GM19438 (cell line): ENCODE data around the gene RPTOR.

ENCODE experiments used
- ATAC-seq: cut with Tn5 transposase; IDR thresholded peaks from one replicate; pipeline ENCODE4 v1.9.1; 2021; ENCODE audit warnings: low read depth; ENCODE audit not compliant: unreplicated experiment

RPTOR gene

GRCh38 chr17:80879723-80880647 lies 335.3 kb downstream of the RPTOR start:
- ATAC-seq, result no peak

GRCh38 chr17:80880648-80880985 lies 336.0 kb downstream of the RPTOR start:
- no peak for ATAC-seq

- ATAC-seq, result no peak
Measured at GRCh38 chr17:80881306-80881705, 336.7 kb downstream of the RPTOR start.

DNA sequence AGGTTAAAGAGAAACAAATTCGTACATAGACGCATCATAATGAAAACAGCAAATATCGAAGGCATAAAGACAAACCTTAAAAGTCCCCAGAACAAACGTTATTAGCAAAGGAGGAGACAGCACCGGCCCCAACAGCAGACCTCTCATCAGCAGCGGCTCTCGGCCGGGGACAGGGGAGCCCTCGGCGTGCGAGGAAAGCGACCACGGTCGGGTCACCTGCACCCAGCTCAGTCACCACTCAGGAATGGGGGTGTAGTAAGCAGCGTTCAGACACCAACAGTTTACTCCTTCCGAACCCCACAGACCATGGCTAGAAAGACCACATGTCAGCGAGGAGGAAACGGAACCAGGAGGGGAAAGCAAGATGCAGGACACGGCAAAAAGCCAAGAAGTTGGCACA lies 337.7 kb downstream of the RPTOR start:
- no peak for ATAC-seq

GRCh38 chr17:80882926-80883685 lies 338.5 kb downstream of the RPTOR start:
- no peak for ATAC-seq

DNA sequence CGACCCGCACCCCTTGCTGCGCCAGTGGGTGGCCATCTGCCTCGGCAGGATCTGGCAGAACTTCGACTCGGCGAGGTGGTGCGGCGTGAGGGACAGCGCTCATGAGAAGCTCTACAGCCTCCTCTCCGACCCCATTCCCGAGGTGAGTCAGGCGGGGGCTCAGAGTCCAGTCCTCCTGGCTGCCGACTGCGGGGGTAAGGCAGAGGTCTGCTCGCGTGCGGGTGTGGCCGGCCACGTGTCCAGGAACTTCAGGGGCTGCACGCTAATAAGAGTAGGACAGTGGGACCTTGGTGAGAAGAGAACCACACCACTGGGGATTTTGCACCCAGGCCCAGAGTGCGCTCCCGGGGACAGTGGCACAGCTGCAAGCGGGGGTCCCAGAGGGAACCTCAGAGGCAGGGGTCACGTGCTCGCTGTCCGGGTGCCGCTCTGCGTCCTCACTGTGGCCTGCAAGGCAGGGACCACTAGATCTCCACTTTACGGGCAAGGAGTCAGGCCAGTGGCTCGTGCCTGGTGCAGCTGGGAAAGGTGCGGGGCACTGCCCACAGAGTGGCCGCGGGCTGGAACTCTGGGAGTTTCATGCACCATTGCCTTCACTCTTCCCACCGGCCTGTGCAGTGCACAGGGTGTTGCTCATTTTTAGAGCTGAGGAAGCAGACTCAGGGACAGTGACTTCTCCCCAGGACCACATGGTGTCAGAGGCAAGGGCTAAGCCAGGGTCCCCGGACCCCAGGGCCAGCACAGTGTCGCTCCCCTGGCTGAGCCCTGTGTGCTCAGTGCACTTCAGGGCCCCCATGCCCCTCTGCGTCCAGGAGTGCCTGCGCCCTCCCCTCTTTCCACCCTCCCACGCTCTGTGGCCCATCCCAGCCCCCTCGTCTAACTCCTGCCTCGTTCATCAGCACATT lies 339.4 kb downstream of the RPTOR start:
- ATAC-seq, result no peak

DNA sequence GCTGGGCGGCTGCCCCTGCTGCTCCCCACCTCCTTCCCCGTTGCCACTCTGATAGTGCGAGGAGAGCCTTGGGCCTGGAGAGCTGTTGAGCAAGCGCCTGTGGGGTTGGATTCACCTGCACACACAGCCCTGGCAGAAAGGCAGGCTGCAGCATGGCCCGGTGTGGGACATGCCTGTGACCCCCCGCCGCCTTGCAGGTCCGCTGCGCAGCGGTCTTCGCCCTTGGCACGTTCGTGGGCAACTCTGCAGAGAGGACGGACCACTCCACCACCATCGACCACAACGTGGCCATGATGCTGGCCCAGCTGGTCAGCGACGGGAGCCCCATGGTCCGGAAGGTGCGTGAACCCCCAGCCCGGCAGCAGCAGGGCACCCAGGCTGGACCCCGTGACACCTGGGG lies 340.2 kb downstream of the RPTOR start:
- no peak for ATAC-seq

DNA sequence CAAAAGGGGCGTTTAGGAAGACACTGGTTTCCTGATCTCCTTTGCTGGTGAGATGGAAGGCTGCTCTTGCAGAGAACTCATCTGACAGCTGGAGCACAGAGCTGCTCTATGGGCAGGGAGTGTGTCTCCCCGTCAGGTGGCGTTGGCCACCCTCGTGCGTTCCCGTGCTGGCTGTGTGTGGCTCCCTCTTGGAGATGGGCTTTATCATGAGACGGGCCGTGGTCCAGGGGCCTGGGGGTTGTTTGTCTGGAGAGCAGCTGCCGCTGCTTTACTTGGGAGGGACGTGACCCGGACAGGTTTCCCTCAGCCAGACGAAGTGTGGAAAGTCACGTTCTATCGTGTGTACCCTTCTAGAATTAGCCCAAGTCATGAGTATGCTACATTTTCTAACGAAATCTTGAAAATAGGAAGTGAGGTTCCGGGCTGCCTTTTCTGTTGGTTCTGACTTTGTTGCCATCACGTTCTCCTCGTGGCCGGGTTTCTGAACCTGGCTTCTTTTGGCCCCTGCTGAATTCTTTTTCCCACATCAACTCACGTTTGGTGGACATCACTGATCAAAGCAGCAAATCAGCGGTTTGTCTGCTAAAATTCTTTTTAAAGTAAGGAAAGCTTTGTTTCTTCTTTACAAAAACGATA lies 341.4 kb downstream of the RPTOR start:
- ATAC-seq, result no peak

- no peak for ATAC-seq
Measured at GRCh38 chr17:80886641-80887573, 342.3 kb downstream of the RPTOR start.

DNA sequence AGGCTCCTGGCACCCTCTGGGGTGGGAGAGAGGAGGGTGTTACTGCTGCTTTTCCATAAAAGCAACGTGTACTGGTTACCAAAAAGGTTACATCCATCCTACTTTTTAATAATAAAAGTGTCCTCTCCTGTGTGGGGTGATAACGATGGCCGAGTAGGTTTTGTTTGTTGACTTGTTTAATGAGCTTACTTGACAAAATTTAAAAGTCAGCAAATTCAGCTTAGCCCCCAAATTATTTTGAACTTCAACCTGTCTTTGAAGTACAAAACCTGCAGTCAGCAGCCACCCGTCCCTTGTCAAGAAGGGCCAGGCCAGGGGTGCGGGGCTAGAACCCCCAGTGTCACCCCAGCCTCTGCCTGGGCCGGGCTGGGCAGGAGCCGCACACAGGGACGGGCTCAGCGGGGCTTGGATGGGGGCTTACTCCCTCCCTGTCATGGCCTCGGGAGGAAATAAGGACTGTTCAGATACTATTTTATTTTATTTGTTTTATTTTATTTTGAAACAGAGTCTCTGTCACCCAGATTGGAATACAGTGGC lies 343.1 kb downstream of the RPTOR start:
- ATAC-seq, result no peak

DNA sequence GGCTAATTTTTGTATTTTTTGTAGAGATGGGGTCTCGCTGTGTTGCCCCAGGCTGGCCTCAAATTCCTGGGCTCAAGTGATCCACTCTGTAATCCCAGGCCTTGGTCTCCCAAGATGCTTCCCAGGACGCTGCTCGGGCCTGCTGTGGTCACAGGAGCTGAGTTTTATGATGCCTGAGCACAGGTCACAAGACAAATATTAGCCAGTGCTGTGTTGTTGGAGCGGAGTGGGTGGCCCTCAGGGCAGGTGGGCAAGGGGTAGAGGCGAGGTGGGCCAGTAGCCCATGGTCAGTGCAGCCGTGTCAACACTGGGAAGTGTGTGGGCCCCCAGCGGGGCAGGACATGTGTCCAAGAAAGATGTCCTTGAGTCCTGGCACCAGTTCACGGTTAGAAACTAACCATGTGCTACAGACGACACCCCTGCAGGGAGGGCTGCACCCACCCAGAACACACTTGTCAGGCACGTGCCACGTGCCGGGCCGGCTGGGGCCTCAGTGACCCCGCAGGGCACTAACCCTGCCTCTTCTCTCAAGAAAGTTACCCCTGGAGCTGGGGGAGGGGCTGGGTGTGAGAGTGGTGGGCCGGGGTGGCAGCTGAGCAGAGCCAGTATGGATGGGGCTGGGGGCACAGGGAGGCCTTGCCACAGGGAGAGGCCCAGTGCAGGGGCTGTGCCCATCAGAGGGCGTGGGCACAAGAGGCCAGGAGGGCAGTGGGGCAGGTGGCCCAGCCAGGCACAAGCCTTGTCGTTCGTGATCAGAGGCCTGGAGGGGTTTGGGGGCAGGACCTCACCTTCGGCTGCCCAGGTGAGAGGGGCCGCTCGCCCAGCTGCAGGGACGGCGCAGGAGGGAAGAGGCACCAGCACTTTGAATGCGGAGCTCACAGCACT lies 343.9 kb downstream of the RPTOR start:
- ATAC-seq, result no peak

DNA sequence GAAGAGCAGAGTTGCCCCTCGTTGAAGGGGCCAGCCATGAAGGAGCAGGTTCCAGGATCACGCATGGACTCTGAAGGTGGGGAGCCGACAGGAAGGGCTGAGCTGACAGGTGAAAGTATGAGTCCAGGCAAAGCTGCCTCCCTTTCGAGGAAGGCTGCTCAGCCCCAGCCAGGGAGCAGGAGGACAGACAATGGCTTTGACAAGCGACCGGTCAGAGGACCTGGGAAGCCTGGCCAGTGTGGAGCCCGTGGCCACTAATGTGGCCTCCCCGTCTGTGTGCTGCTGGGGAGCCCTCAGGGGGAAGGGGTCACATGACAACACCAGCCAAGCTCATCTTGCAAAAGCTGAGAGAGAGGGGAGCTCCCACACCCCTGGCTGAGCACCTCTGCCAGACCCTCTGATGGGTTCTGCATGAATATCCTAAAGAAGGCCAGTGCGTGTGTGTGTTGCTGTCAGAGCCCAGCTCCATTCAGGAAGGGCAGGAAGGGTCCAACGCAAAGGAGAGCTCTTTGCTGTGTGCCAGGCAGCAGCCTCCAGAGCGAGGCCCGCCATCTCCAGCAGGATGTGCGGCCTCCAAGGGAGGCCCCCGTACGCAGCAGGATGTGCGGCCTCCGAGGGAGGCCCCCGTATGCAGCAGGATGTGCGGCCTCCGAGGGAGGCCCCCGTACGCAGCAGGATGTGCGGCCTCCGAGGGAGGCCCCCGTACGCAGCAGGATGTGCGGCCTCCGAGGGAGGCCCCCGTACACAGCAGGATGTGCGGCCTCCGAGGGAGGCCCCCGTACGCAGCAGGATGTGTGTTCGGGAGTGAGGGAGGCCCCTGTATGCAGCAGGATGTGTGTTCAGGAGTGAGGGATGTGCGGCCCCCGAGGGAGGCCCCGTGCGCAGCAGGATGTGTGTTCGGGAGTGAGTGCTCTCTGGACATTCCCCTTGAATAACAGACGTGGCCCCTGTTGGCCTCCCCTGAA lies 344.9 kb downstream of the RPTOR start:
- ATAC-seq, result no peak

DNA sequence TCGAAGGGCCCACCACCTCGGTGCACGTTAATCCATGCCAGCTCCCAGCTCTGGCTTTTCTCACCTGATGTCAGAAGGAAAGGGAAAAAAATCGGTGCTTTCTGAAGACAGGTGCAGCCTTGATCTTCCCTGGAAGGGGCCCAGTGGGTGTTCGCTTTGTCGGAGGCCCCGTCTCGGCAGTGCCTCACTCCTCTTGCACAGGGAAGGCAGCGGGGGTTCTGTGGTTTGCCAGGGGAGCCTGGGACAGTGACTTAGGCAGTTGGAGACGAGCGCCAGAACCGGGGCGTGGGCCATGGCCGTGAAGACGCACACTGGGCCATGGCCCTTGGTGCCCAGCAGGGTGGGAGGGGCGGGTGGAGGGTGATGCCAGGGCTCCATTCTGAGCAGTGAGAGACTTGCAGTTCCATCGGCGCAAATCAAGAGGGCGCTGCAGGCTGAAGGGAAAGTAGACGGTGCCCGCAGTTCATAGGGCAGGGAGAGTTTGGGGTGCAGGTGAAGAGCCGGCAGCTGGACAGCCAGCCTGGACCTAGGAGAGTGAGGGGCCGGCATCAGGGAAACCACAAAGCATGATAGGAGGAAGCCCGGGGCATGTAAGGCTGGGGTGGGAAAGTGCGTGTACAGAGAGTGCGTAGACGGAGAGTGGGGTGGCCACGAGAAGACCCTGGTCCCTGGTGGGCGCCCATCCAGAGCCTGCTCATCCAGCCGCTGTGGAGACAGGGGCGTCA lies 345.7 kb downstream of the RPTOR start:
- no peak for ATAC-seq

DNA sequence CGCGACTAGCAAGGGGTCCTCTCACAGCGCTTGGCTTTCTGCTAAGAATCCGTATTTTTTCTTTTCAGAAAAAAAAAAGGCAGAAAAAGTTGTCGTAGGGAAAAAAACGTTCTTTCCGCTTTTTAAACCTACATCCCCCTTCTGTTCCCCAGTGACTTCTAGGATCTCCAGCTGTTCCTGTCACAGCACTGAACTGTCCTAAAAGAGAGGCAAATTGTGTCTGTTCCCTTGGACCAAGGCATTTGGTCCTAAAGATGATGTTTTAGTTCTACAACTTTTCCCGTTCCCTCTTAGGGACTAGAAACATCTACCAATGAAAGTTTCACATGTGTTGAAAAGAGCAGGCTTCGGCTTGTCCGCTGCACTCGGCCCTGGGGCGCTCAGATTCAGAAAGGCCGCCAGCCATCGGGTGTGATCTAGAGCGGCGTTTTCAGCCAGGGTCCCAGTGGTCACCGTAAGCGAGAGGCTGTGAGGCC lies 346.3 kb downstream of the RPTOR start:
- ATAC-seq, result no peak

DNA sequence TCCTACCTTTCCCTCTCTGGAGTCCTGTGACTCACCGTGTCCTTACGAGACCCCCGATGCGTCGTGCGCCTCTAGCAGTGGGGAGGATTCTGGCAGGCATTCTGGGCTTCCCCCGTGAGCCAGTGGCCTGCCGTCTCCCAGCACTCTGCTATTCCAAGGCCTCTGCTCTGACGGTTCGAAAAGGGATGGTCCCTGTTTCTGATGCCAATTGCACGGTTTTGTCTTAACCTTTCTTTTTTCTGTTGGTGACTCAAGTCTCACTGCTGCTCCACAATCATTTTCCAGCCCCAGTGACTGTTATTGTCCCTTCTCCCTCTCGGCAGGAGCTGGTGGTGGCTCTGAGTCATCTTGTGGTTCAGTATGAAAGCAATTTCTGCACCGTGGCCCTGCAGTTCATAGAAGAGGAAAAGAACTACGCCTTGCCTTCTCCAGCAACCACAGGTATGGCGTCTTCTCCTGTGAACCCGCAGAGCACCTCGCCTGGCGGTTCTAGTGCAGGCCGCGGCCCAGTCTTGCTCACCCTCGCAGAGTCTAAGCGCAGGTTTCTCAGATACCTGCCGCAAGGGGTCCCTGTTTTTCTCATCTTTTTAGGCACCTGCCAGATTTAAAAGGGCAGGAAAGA lies 346.9 kb downstream of the RPTOR start:
- ATAC-seq, result peak; percentile 52
